Measurements from ENCODE around the gene DKC1.

Gene DKC1

DNA sequence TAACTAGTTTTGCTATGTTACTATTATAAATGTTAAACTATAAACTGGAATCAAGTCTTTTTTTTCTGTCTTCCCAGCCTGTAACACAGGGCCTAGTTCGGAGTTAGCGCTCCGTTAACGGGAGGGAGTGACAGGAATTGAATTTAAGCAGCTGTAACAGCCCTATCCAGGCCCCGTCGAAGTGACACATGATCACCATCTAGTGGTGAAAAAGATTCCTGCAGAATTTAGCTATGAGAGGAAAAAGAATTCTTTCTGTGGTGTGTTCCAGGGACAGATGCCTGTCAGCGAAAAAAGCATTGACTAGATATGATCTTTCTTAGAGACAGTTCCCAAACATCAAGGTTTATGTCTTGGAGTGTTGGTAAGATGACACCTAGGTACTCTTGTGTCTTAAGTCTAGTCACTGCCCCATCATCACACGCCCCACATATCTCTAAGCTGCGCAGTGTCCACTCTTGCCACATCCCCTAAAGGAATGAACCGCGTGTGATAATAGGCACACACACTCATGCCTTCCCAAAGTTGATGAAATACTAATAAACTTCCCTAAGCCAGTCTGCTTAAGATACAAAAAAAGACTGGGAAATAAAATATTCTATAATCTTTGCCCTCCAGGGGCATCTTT lies 13.8 kb upstream of the DKC1 start:
- H3K4me3 ChIP-seq (ENCODE audit: low read depth, low read length), result no peak overlapping the region
- peak; percentile 65 for TF ChIP-seq CTCF (IDR thresholded peaks at IDR 0.05; ENCODE audit: low read depth, low read length)

GRCh38 chrX:154749856-154750255 lies 12.8 kb upstream of the DKC1 start:
- in situ Hi-C loops (cut with HindIII; ENCODE audit: low sequenced_read_pairs), result no loop called here

More for the DNA sequence above, 13.8 kb upstream of the DKC1 start:
- DNase-seq (ENCODE audit: low read depth, low spot score), result peak; percentile 60
- in situ Hi-C loops (cut with HindIII; ENCODE audit: low sequenced_read_pairs), result no loop called here

GRCh38 chrX:154750301-154751202 lies 12.1 kb upstream of the DKC1 start, which contains the start of gene GAB3:
TSS of gene GAB3 (minus strand) at chrX:154751077. CDS start at chrX:154751025, 52 bp downstream.
- H3K4me3 ChIP-seq (ENCODE audit: low read depth, low read length), result peak within 1 kb of the TSS; percentile 38
- no peak for TF ChIP-seq CTCF (IDR thresholded peaks at IDR 0.05; ENCODE audit: low read depth, low read length)
- peak; percentile 16 for DNase-seq (ENCODE audit: low read depth, low spot score)
- in situ Hi-C loops (cut with HindIII; ENCODE audit: low sequenced_read_pairs), result no loop called here

More at GRCh38 chrX:154749856-154750255, 12.8 kb upstream of the DKC1 start:
- no peak for TF ChIP-seq CTCF (IDR thresholded peaks at IDR 0.05; ENCODE audit: low read depth, low read length)
- no peak overlapping the region for H3K4me3 ChIP-seq (ENCODE audit: low read depth, low read length)
- no peak for DNase-seq (ENCODE audit: low read depth, low spot score)

GRCh38 chrX:154751203-154751668 lies 11.4 kb upstream of the DKC1 start:
- TF ChIP-seq CTCF (IDR thresholded peaks at IDR 0.05; ENCODE audit: low read depth, low read length), result no peak
- DNase-seq (ENCODE audit: low read depth, low spot score), result no peak
- peak overlapping the region; percentile 2 for H3K4me3 ChIP-seq (ENCODE audit: low read depth, low read length)
- in situ Hi-C loops (cut with HindIII; ENCODE audit: low sequenced_read_pairs), result no loop called here

GRCh38 chrX:154751669-154752271 lies 10.9 kb upstream of the DKC1 start:
- no peak for DNase-seq (ENCODE audit: low read depth, low spot score)
- H3K4me3 ChIP-seq (ENCODE audit: low read depth, low read length), result no peak overlapping the region
- TF ChIP-seq CTCF (IDR thresholded peaks at IDR 0.05; ENCODE audit: low read depth, low read length), result no peak
- in situ Hi-C loops (cut with HindIII; ENCODE audit: low sequenced_read_pairs), result no loop called here

GRCh38 chrX:154758696-154759095 lies 4.0 kb upstream of the DKC1 start:
- H3K4me3 ChIP-seq (ENCODE audit: low read depth, low read length), result no peak overlapping the region
- in situ Hi-C loops (cut with HindIII; ENCODE audit: low sequenced_read_pairs), result no loop called here
- no peak for DNase-seq (ENCODE audit: low read depth, low spot score)
- TF ChIP-seq CTCF (IDR thresholded peaks at IDR 0.05; ENCODE audit: low read depth, low read length), result no peak

Measured in astrocyte of the spinal cord (primary cell).